Measurements from ENCODE around the gene GYPC. TPM values are rescaled to one million over a fixed set of nuclear protein-coding genes. Genes with fewer than 3 reads are reported as not detected.
"Not testable (repeated sequence)": the region's sequence is repeated elsewhere in the genome, so short reads cannot be mapped to it uniquely, and the experiment has no call there.

The GYPC gene
- total RNA-seq, 2 experiments from 2014 or later: 133 TPM

GRCh38 chr2:126699018-126699417 lies 43.1 kb downstream of the GYPC start:
- DNase-seq: no peak
- CTCF ChIA-PET: interaction anchor here (1.9 kb wide), 1 partner anchor 171 kb away, joined by 6 read pairs; no protein-coding TSS in a partner anchor
- no peaks in the 10 kb centered on the region for H3K27me3 Mint-ChIP-seq
- H3K4me1 Mint-ChIP-seq: peaks cover 2% of the 10 kb centered on the region
- H3K9me3 Mint-ChIP-seq: no peaks in the 10 kb centered on the region
- POLR2A ChIA-PET: no interaction called here
- peaks cover 34% of the 10 kb centered on the region for H3K36me3 Mint-ChIP-seq (ENCODE audit: low read depth)
- no peak overlapping the region for H3K4me3 Mint-ChIP-seq
- no peak overlapping the region for H3K27ac Mint-ChIP-seq

GRCh38 chr2:126699716-126700581 lies 44.0 kb downstream of the GYPC start:
- Mint-ChIP-seq H3K9me3 (no peaks in the 10 kb centered on the region), H3K4me3 (no peak overlapping the region), H3K36me3 (ENCODE audit: low read depth) (peaks cover 26% of the 10 kb centered on the region), H3K4me1 (peaks cover 2% of the 10 kb centered on the region), H3K27me3 (no peaks in the 10 kb centered on the region), H3K27ac (no peak overlapping the region)
- DNase-seq: no peak
- ChIA-PET CTCF (interaction anchor here (1.9 kb wide), 1 partner anchor 172 kb away, joined by 6 read pairs; no protein-coding TSS in a partner anchor), POLR2A (no interaction called here)

GRCh38 chr2:126700677-126701076 lies 44.7 kb downstream of the GYPC start:
- H3K9me3 Mint-ChIP-seq: no peaks in the 10 kb centered on the region
- no peak overlapping the region for H3K4me3 Mint-ChIP-seq
- ChIA-PET CTCF (no interaction called here), POLR2A (no interaction called here)
- DNase-seq: no peak
- peaks cover 22% of the 10 kb centered on the region for H3K36me3 Mint-ChIP-seq (ENCODE audit: low read depth)
- H3K27ac Mint-ChIP-seq: no peak overlapping the region
- H3K4me1 Mint-ChIP-seq: peaks cover 2% of the 10 kb centered on the region
- H3K27me3 Mint-ChIP-seq: no peaks in the 10 kb centered on the region

GRCh38 chr2:126703311-126703710 lies 47.4 kb downstream of the GYPC start:
- peaks cover 2% of the 10 kb centered on the region for H3K36me3 Mint-ChIP-seq (ENCODE audit: low read depth)
- H3K9me3 Mint-ChIP-seq: no peaks in the 10 kb centered on the region
- H3K27ac Mint-ChIP-seq: no peak overlapping the region
- DNase-seq: no peak
- ChIA-PET CTCF (no interaction called here), POLR2A (no interaction called here)
- peaks cover 2% of the 10 kb centered on the region for H3K4me1 Mint-ChIP-seq
- no peaks in the 10 kb centered on the region for H3K27me3 Mint-ChIP-seq
- H3K4me3 Mint-ChIP-seq: no peak overlapping the region

GRCh38 chr2:126704434-126705160 lies 48.6 kb downstream of the GYPC start:
- ChIA-PET POLR2A (no interaction called here), CTCF (no interaction called here)
- Mint-ChIP-seq H3K4me3 (no peak overlapping the region), H3K9me3 (no peaks in the 10 kb centered on the region), H3K27me3 (no peaks in the 10 kb centered on the region), H3K4me1 (peaks cover 2% of the 10 kb centered on the region), H3K27ac (no peak overlapping the region), H3K36me3 (ENCODE audit: low read depth) (no peaks in the 10 kb centered on the region)
- no peak for DNase-seq

- CTCF ChIA-PET: no interaction called here
- Mint-ChIP-seq H3K27me3 (peaks cover 5% of the 10 kb centered on the region), H3K36me3 (ENCODE audit: low read depth) (no peaks in the 10 kb centered on the region)
These were observed 51.2 kb downstream of the GYPC start for GRCh38 chr2:126707191-126707590.

GRCh38 chr2:126707941-126708340 lies 52.0 kb downstream of the GYPC start:
- CTCF ChIA-PET: no interaction called here
- Mint-ChIP-seq H3K36me3 (ENCODE audit: low read depth) (no peaks in the 10 kb centered on the region), H3K27ac (no peak overlapping the region), H3K4me3 (no peak overlapping the region), H3K27me3 (peaks cover 5% of the 10 kb centered on the region), H3K9me3 (no peaks in the 10 kb centered on the region), H3K4me1 (no peaks in the 10 kb centered on the region)
- DNase-seq: no peak
- POLR2A ChIA-PET: no interaction called here

More at GRCh38 chr2:126707191-126707590, 51.2 kb downstream of the GYPC start:
- no peak for DNase-seq
- Mint-ChIP-seq H3K9me3 (no peaks in the 10 kb centered on the region), H3K27ac (no peak overlapping the region), H3K4me3 (no peak overlapping the region), H3K4me1 (no peaks in the 10 kb centered on the region)
- POLR2A ChIA-PET: no interaction called here

- Mint-ChIP-seq H3K27me3 (peaks cover 5% of the 10 kb centered on the region), H3K4me1 (no peaks in the 10 kb centered on the region), H3K4me3 (no peak overlapping the region), H3K9me3 (no peaks in the 10 kb centered on the region), H3K27ac (no peak overlapping the region), H3K36me3 (ENCODE audit: low read depth) (no peaks in the 10 kb centered on the region)
- CTCF ChIA-PET: no interaction called here
- POLR2A ChIA-PET: no interaction called here
- DNase-seq: no peak
These were observed 58.4 kb downstream of the GYPC start for GRCh38 chr2:126714191-126714965.

GRCh38 chr2:126715111-126715510 lies 59.2 kb downstream of the GYPC start:
- CTCF ChIA-PET: no interaction called here
- Mint-ChIP-seq H3K4me3 (no peak overlapping the region), H3K9me3 (no peaks in the 10 kb centered on the region), H3K27ac (no peak overlapping the region), H3K4me1 (no peaks in the 10 kb centered on the region), H3K36me3 (ENCODE audit: low read depth) (no peaks in the 10 kb centered on the region), H3K27me3 (peaks cover 3% of the 10 kb centered on the region)
- POLR2A ChIA-PET: no interaction called here
- no peak for DNase-seq

GRCh38 chr2:126715576-126716406 lies 59.8 kb downstream of the GYPC start:
- CTCF ChIA-PET: no interaction called here
- no peak for DNase-seq

GRCh38 chr2:126717277-126717676 lies 61.3 kb downstream of the GYPC start:
- POLR2A ChIA-PET: not testable (repeated sequence)

More at GRCh38 chr2:126715576-126716406, 59.8 kb downstream of the GYPC start:
- H3K27ac Mint-ChIP-seq: no peak overlapping the region
- peaks cover 2% of the 10 kb centered on the region for H3K27me3 Mint-ChIP-seq
- POLR2A ChIA-PET: no interaction called here
- H3K4me1 Mint-ChIP-seq: no peaks in the 10 kb centered on the region
- no peaks in the 10 kb centered on the region for H3K9me3 Mint-ChIP-seq
- H3K4me3 Mint-ChIP-seq: no peak overlapping the region
- no peaks in the 10 kb centered on the region for H3K36me3 Mint-ChIP-seq (ENCODE audit: low read depth)

GRCh38 chr2:126717928-126718327 lies 62.0 kb downstream of the GYPC start:
- Mint-ChIP-seq H3K27me3 (no peaks in the 10 kb centered on the region), H3K4me3 (no peak overlapping the region), H3K36me3 (ENCODE audit: low read depth) (no peaks in the 10 kb centered on the region), H3K27ac (no peak overlapping the region), H3K4me1 (no peaks in the 10 kb centered on the region), H3K9me3 (no peaks in the 10 kb centered on the region)
- ChIA-PET CTCF (no interaction called here), POLR2A (no interaction called here)
- no peak for DNase-seq

More at GRCh38 chr2:126717277-126717676, 61.3 kb downstream of the GYPC start:
- H3K27ac Mint-ChIP-seq; H3K27me3 Mint-ChIP-seq; CTCF ChIA-PET; H3K4me1 Mint-ChIP-seq; H3K9me3 Mint-ChIP-seq; H3K36me3 Mint-ChIP-seq (ENCODE audit: low read depth); DNase-seq; H3K4me3 Mint-ChIP-seq: not testable (repeated sequence)
